Common myeloid progenitor, CD34-positive (primary cell): ENCODE data around the gene OR6S1.

Experiments used
- CTCF ChIA-PET: fragments of 350-600 bp; sonication (Branson Sonifier 250); formaldehyde crosslinking; loops from one replicate; lab custom pipeline; 2021; ENCODE audit warnings: antibody characterized with exemption; lab: Charles Lee
- POLR2A ChIA-PET: fragments of 350-600 bp; sonication (Branson Sonifier 250); formaldehyde crosslinking; loops from one replicate; lab custom pipeline; 2021; ENCODE audit warnings: antibody characterized with exemption; lab: Charles Lee
- DNase-seq, 3 donors: peaks; one replicate each; pipeline versions ENCODE4 v3.0.0 to v3.0.0-alpha.2; 2013
- H3K27ac ChIP-seq, 2 experiments: 1 replicate in 1 of 2; 2 replicates in 1 of 2; pipeline ENCODE4 v1.7.0; 2013; ENCODE audit warnings: inconsistent platforms in 2 of 2, low read length in 2 of 2, mild to moderate bottlenecking in 2 of 2, low read depth in 1 of 2, moderate library complexity in 1 of 2; ENCODE audit not compliant: severe bottlenecking in 2 of 2, insufficient read depth in 1 of 2, poor library complexity in 1 of 2
- H3K27me3 ChIP-seq, 5 experiments: replicated peaks in 2 of 5; 1 replicate in 3 of 5; 2 replicates in 2 of 5; pipeline versions ENCODE4 v1.6.1 to v1.7.0; 2013; ENCODE audit warnings: low read length in 4 of 5, mild to moderate bottlenecking in 2 of 5, moderate library complexity in 2 of 5, inconsistent platforms in 1 of 5; ENCODE audit not compliant: insufficient read depth in 5 of 5, control insufficient read depth in 4 of 5
- H3K36me3 ChIP-seq, 4 experiments: 1 replicate in 2 of 4; 2 replicates in 2 of 4; pipeline versions ENCODE4 v1.6.1 to v1.7.0; 2013; ENCODE audit warnings: low read length in 3 of 4, control low read depth in 1 of 4, mild to moderate bottlenecking in 1 of 4; ENCODE audit not compliant: control insufficient read depth in 4 of 4, insufficient read depth in 4 of 4
- H3K4me1 ChIP-seq, 4 experiments: 1 replicate in 3 of 4; 2 replicates in 1 of 4; pipeline versions ENCODE4 v1.6.1 to v1.7.1; 2013; ENCODE audit warnings: low read length in 3 of 4, mild to moderate bottlenecking in 3 of 4, control low read depth in 1 of 4, inconsistent platforms in 1 of 4, moderate library complexity in 1 of 4; ENCODE audit not compliant: control insufficient read depth in 4 of 4, insufficient read depth in 4 of 4; ENCODE audit errors: control extremely low read depth in 1 of 4
- H3K4me3 ChIP-seq, 7 experiments: 1 replicate in 4 of 7; 2 replicates in 3 of 7; pipeline versions ENCODE4 v1.5.1 to v1.7.0; 2013; ENCODE audit warnings: mild to moderate bottlenecking in 7 of 7, low read length in 6 of 7, moderate library complexity in 6 of 7, inconsistent platforms in 2 of 7, low read depth in 2 of 7, control low read depth in 1 of 7; ENCODE audit not compliant: insufficient read depth in 4 of 7, control insufficient read depth in 1 of 7; ENCODE audit errors: extremely low read depth in 1 of 7
- H3K9me3 ChIP-seq, 5 experiments: 1 replicate in 4 of 5; 2 replicates in 1 of 5; pipeline versions ENCODE4 v1.6.1 to v1.7.1; 2013; ENCODE audit warnings: low read length in 4 of 5, mild to moderate bottlenecking in 2 of 5, inconsistent platforms in 1 of 5, low read depth in 1 of 5, moderate library complexity in 1 of 5; ENCODE audit not compliant: control insufficient read depth in 4 of 5, insufficient read depth in 2 of 5; ENCODE audit errors: control extremely low read depth in 1 of 5
- WGBS: methylation state at CpG from one replicate; pipeline ENCODE4 v1.1.5; 2013; ENCODE audit not compliant: insufficient coverage; 5-methylcytosine and 5-hydroxymethylcytosine counted together

Gene OR6S1

GRCh38 chr14:20613094-20614037, 28.1 kb downstream of the OR6S1 start:
- Histone ChIP-seq H3K4me3 (peak overlapping the region; percentile 49 to 90 (median 76)), H3K27ac (peak overlapping the region in 1 of 2 experiments; percentile 49), H3K9me3 (no peaks in the 10 kb centered on the region), H3K36me3 (no peaks in the 10 kb centered on the region), H3K27me3 (no peaks in the 10 kb centered on the region), H3K4me1 (peaks cover 5 to 49% (median 22%) of the 10 kb centered on the region in 4 experiments)
- ChIA-PET POLR2A (interaction anchor here (0.6 to 1.5 kb wide), 5 partner anchors 10 to 270 kb away, joined by 3 to 4 read pairs (median 3); partner anchors contain the start of gene PARP2), CTCF (interaction anchor here (0.8 to 3.1 kb wide), 16 partner anchors 9 to 295 kb away, joined by 3 to 14 read pairs (median 3); partner anchors contain the start of genes APEX1, OSGEP and RNASE4)
- peak; percentile 95 to 99 (median 98) for DNase-seq
- 0% methylated on average over 32 of the region's 34 CpGs for WGBS

GRCh38 chr14:20612403-20612802, 29.1 kb downstream of the OR6S1 start:
- Histone ChIP-seq H3K27ac (no peak overlapping the region), H3K36me3 (no peaks in the 10 kb centered on the region), H3K9me3 (no peaks in the 10 kb centered on the region), H3K27me3 (no peaks in the 10 kb centered on the region), H3K4me3 (no peak overlapping the region), H3K4me1 (peaks cover 5 to 40% (median 17%) of the 10 kb centered on the region in 4 experiments)
- peak in 1 of 3 donors; percentile 32 for DNase-seq
- ChIA-PET POLR2A (interaction anchor here (1.1 to 1.5 kb wide), 2 partner anchors 18 to 71 kb away, joined by 3 to 4 read pairs; no protein-coding TSS in a partner anchor), CTCF (interaction anchor here (0.8 to 3.1 kb wide), 8 partner anchors 10 to 285 kb away, joined by 3 to 14 read pairs (median 6); partner anchors contain the start of gene RNASE4)
- WGBS = 38% methylated on average over 2 of the region's 5 CpGs

- ChIA-PET CTCF (interaction anchor here (1.0 to 7.5 kb wide), 5 partner anchors 9 to 283 kb away, joined by 3 to 91 read pairs (median 8); no protein-coding TSS in a partner anchor), POLR2A (no interaction called here)
- no peaks in the 10 kb centered on the region for H3K36me3 ChIP-seq
- no peaks in the 10 kb centered on the region for H3K9me3 ChIP-seq
- peaks cover 7 to 35% (median 17%) of the 10 kb centered on the region in 4 experiments for H3K4me1 ChIP-seq
- no peak overlapping the region for H3K27ac ChIP-seq
- no peak overlapping the region for H3K4me3 ChIP-seq
- 74% methylated on average over 4 of the region's 4 CpGs for WGBS
- no peaks in the 10 kb centered on the region for H3K27me3 ChIP-seq
- DNase-seq = no peak
These were observed 30.2 kb downstream of the OR6S1 start for GRCh38 chr14:20611277-20611676.

GRCh38 chr14:20610002-20610765, 31.3 kb downstream of the OR6S1 start:
- H3K36me3 ChIP-seq = no peaks in the 10 kb centered on the region
- H3K27ac ChIP-seq = peak overlapping the region; percentile 34 to 61
- DNase-seq = peak; percentile 79 to 89 (median 89)
- ChIA-PET CTCF (interaction anchor here (0.6 to 7.5 kb wide), 26 partner anchors 10 to 292 kb away, joined by 3 to 91 read pairs (median 4); partner anchors contain the start of genes APEX1, OSGEP, PARP2 and TEP1), POLR2A (interaction anchor here (0.6 to 1.5 kb wide), 3 partner anchors 155 to 267 kb away, joined by 3 to 4 read pairs (median 3); partner anchors contain the start of gene APEX1)
- no peaks in the 10 kb centered on the region for H3K27me3 ChIP-seq
- 5% methylated on average over 9 of the region's 27 CpGs for WGBS
- no peaks in the 10 kb centered on the region for H3K9me3 ChIP-seq
- peaks cover 7 to 35% (median 17%) of the 10 kb centered on the region in 4 experiments for H3K4me1 ChIP-seq
- H3K4me3 ChIP-seq = peak overlapping the region; percentile 93 to 100 (median 98)

DNA sequence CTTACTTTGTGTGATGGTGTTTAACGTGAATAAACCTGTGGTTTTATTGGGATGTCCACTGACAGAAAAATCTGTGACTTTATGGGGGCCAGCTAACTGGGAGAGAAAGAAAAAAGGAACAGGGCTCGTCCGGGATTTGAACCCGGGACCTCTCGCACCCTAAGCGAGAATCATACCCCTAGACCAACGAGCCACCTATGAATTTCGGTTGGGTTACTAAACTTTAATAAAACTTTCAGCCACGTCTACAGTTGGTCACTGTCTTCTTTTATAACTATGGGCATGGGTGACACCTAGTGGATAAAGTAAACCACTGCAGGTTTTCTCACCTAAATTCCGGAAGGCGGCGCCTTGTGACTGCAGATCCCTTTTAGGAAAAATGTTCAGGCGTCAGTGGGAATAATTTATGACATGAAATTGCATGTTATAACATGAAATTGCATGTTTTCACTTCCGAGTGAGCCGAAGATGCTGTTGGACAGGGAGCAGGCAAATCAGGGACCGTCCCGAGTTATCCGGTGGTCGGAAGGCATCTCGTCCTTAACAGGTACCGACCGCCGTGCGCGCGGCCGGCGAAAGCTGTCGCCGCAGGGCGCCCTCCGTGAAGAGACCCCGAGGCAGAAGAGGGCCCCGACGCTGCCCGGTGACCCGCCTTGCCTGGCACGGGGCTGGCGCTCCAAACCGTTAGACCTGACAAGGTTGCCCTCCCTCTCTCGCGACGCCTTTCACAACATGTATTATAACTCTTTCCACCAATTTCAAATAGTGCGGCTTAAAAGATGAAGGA, 32.1 kb downstream of the OR6S1 start:
- WGBS = under 1% methylated on average over 29 of the region's 44 CpGs
- H3K9me3 ChIP-seq = no peaks in the 10 kb centered on the region
- CTCF ChIA-PET = interaction anchor here (0.6 to 7.5 kb wide), 30 partner anchors 9 to 292 kb away, joined by 3 to 91 read pairs (median 4); partner anchors contain the start of genes APEX1, OSGEP, PARP2 and TEP1
- peak overlapping the region; percentile 34 to 61 for H3K27ac ChIP-seq
- peak; percentile 86 to 93 (median 88) for DNase-seq
- H3K36me3 ChIP-seq = no peaks in the 10 kb centered on the region
- no peaks in the 10 kb centered on the region for H3K27me3 ChIP-seq
- H3K4me1 ChIP-seq = peaks cover 7 to 32% (median 13%) of the 10 kb centered on the region in 4 experiments
- H3K4me3 ChIP-seq = peak overlapping the region; percentile 93 to 100 (median 98)
- POLR2A ChIA-PET = interaction anchor here (0.6 to 1.5 kb wide), 4 partner anchors 81 to 267 kb away, joined by 3 to 4 read pairs (median 3); partner anchors contain the start of gene APEX1
